ENCODE results near the gene WSB2. TPM values are rescaled to one million over a fixed set of nuclear protein-coding genes. Genes with fewer than 3 reads are reported as not detected.

WSB2 gene
- total and polyA plus RNA-seq, 2 of the 8 experiments (the other 6 are each of a cell fraction or from before 2014, with no cell fraction given) = 47.5 to 58.2 TPM

- POLR2A ChIA-PET (ENCODE audit: partially characterized antibody) = interaction anchor here (1.1 to 2.4 kb wide), 6 partner anchors 10 to 70 kb away, joined by 3 to 10 read pairs (median 4); partner anchors contain the start of gene WSB2
- CTCF ChIA-PET (ENCODE audit: partially characterized antibody) = interaction anchor here (1.0 kb wide), 1 partner anchor 9 kb away, joined by 3 read pairs; no protein-coding TSS in a partner anchor
Observed at GRCh38 chr12:118073768-118074167, 12.8 kb upstream of the WSB2 start.

More at GRCh38 chr12:118073768-118074167, 12.8 kb upstream of the WSB2 start:
- H3K36me3 ChIP-seq (ENCODE audit: control insufficient read depth in 2 of 4, insufficient read depth in 4 of 4, low read length in 3 of 4) = peaks cover 14 to 49% (median 37%) of the 10 kb centered on the region in 4 experiments
- H3K4me1 ChIP-seq (replicated peaks in 1 of 4; ENCODE audit: control insufficient read depth in 3 of 4, insufficient read depth in 4 of 4, low read length in 3 of 4) = no peaks in the 10 kb centered on the region
- H2BK120ac ChIP-seq (replicated peaks; ENCODE audit: low read depth, low read length) = no peak overlapping the region
- H3K23ac ChIP-seq (ENCODE audit: insufficient read length) = no peak overlapping the region
- H2AK5ac ChIP-seq (ENCODE audit: low read depth, low read length) = no peak overlapping the region
- no peak overlapping the region for H4K91ac ChIP-seq (replicated peaks; ENCODE audit: insufficient read length, low read length)
- H4K8ac ChIP-seq (ENCODE audit: extremely low read depth, insufficient read depth, low read length) = no peak overlapping the region
- H3K14ac ChIP-seq (ENCODE audit: insufficient read length) = no peak overlapping the region
- no peak overlapping the region for H3K56ac ChIP-seq (replicated peaks; ENCODE audit: insufficient read length, low read depth, low read length)
- no peaks in the 10 kb centered on the region for H3K9me3 ChIP-seq (ENCODE audit: insufficient read depth in 2 of 2, low read depth in 1 of 2, low read length in 1 of 2)
- H4K5ac ChIP-seq (ENCODE audit: insufficient read length, low read depth, low read length) = no peak overlapping the region
- H2BK12ac ChIP-seq (ENCODE audit: low read depth, low read length) = no peak overlapping the region
- no peak overlapping the region for H3K9ac ChIP-seq (replicated peaks in 1 of 4; ENCODE audit: extremely low read depth in 1 of 4, low read depth in 3 of 4, low read length in 3 of 4)
- H3K27ac ChIP-seq (ENCODE audit: low read depth, low read length) = no peak overlapping the region
- WGBS, 2 experiments (ENCODE audit: extremely low coverage in 1 of 2, insufficient coverage in 1 of 2, insufficient read length in 1 of 2, insufficient replicate concordance in 2 of 2, low coverage in 1 of 2, low lambda C conversion rate in 2 of 2, missing lambda C conversion rate in 1 of 2) = 100% methylated on average over 4 of the region's 4 CpGs; no CpG with 5 or more reads in 1 of the 2 experiments
- FAIRE-seq (no peak), DNase-seq (ENCODE audit: low read depth in 1 of 2, low spot score in 2 of 2) (no peak)
- H2BK15ac ChIP-seq (ENCODE audit: low read length) = no peak overlapping the region
- H3K4me2 ChIP-seq (ENCODE audit: insufficient read depth in 1 of 2, low read depth in 2 of 2, low read length in 2 of 2) = no peak overlapping the region
- no peak overlapping the region for H3K4me3 ChIP-seq (ENCODE audit: extremely low read depth in 1 of 4, insufficient read depth in 2 of 4, low read depth in 3 of 4, low read length in 4 of 4)
- H3K79me1 ChIP-seq (ENCODE audit: low read depth, low read length) = no peaks in the 10 kb centered on the region
- H2AFZ ChIP-seq (ENCODE audit: low read length) = no peak overlapping the region
- H3K18ac ChIP-seq (ENCODE audit: extremely low read depth, low read length) = no peak overlapping the region
- no peaks in the 10 kb centered on the region for H4K20me1 ChIP-seq (replicated peaks in 1 of 2; ENCODE audit: control insufficient read depth in 1 of 2, insufficient read depth in 2 of 2, low read length in 2 of 2)
- H2BK20ac ChIP-seq (ENCODE audit: low read length) = no peak overlapping the region
- TF ChIP-seq HDAC6 (IDR thresholded peaks at IDR 0.05; ENCODE audit: low read depth, low read length) = no peak
- no peak overlapping the region for H2BK5ac ChIP-seq (ENCODE audit: low read depth, low read length)
- H3K23me2 ChIP-seq (ENCODE audit: low read depth, low read length) = no peaks in the 10 kb centered on the region
- no peak overlapping the region for H3K4ac ChIP-seq (replicated peaks; ENCODE audit: insufficient read length, low read depth, low read length)
- H3K27me3 ChIP-seq (replicated peaks in 1 of 4; ENCODE audit: control insufficient read depth in 3 of 4, extremely low read depth in 1 of 4, insufficient read depth in 3 of 4, low read length in 3 of 4) = no peaks in the 10 kb centered on the region
- H3K79me2 ChIP-seq (ENCODE audit: control insufficient read depth in 1 of 2, insufficient read depth in 2 of 2, low read length in 2 of 2) = no peaks in the 10 kb centered on the region
